HepG2 (cell line): ENCODE measurements around the gene TPH1. TPM values are rescaled to one million over a fixed set of nuclear protein-coding genes. Genes with fewer than 3 reads are reported as not detected.

Experiments used
- ATAC-seq: fragments of 200-7000 bp; cut with Tn5 transposase; 3 replicates; pipeline ENCODE4 v1.9.1; 2020; ENCODE audit warnings: mild to moderate bottlenecking, moderate library complexity
- BruUV-seq: library from RNA; stranded (reverse); fragments of 400-500 nt; replicated peaks from 2 replicates; lab custom pipeline; 2021; lab: Mats Ljungman, UMichigan
- CTCF ChIA-PET: fragments of 300-600 bp; formaldehyde crosslinking; extraction: SDS; loops from one replicate; lab custom pipeline; 2021; ENCODE audit warnings: low total read pairs, inconsistent platforms, low intra/inter-chr PET ratio; lab: Yijun Ruan, JAX
- POLR2A ChIA-PET: fragments of 350-600 bp; sonication (Branson Sonifier 250); formaldehyde crosslinking; loops from one replicate; lab custom pipeline; 2020; ENCODE audit warnings: antibody characterized with exemption, inconsistent platforms; lab: Yijun Ruan, JAX
- DNase-seq: peaks from one replicate; pipeline ENCODE4 v3.0.0-alpha.2; 2015; ENCODE audit warnings: low spot score
- FAIRE-seq: peaks from 3 replicates; lab custom pipeline; 2011; peaks lifted over from hg19 to GRCh38; lab: Jason Lieb, UNC
- H2AFZ ChIP-seq: one replicate; pipeline ENCODE4 v1.6.1; 2011; ENCODE audit warnings: low read length, inconsistent platforms
- H3K27ac ChIP-seq: fragments of 300-600 bp; 3 replicates; pipeline ENCODE4 v1.8.0; 2011; ENCODE audit warnings: mixed run types, mild to moderate bottlenecking, mixed read lengths, low read length, inconsistent platforms; ENCODE audit not compliant: insufficient read depth; ENCODE audit errors: extremely low read length
- H3K27me3 ChIP-seq, 2 experiments: fragments of 200-600 bp in 1 of 2; 2 replicates in 1 of 2; 3 replicates in 1 of 2; pipeline versions ENCODE4 v1.6.0 to v1.8.0; 2011; ENCODE audit warnings: low read length in 2 of 2, mild to moderate bottlenecking in 2 of 2, moderate library complexity in 2 of 2, inconsistent platforms in 1 of 2; ENCODE audit not compliant: insufficient read depth in 2 of 2, control insufficient read depth in 1 of 2
- H3K36me3 ChIP-seq, 2 experiments: fragments of 200-600 bp in 1 of 2; replicated peaks in 1 of 2; 2 replicates in 1 of 2; 3 replicates in 1 of 2; pipeline versions ENCODE4 v1.5.1 to v1.8.0; 2011; ENCODE audit warnings: low read length in 2 of 2, inconsistent platforms in 1 of 2; ENCODE audit not compliant: insufficient read depth in 2 of 2, control insufficient read depth in 1 of 2
- H3K4me1 ChIP-seq: 2 replicates; pipeline ENCODE4 v1.5.1; 2012; ENCODE audit warnings: low read length, inconsistent platforms; ENCODE audit not compliant: insufficient read depth
- H3K4me2 ChIP-seq: 2 replicates; pipeline ENCODE4 v1.6.0; 2011; ENCODE audit warnings: low read depth, low read length, inconsistent platforms
- H3K4me3 ChIP-seq, 3 experiments: fragments of 200-600 bp in 1 of 3; sonication (generic), shearing (Covaris generic) in 1 of 3; replicated peaks in 1 of 3; 2 replicates each; pipeline ENCODE4 v1.5.1; 2011 to 2016; ENCODE audit warnings: low read length in 3 of 3, inconsistent platforms in 2 of 3, low read depth in 2 of 3, mild to moderate bottlenecking in 2 of 3, control low read depth in 1 of 3, mixed read lengths in 1 of 3; ENCODE audit not compliant: insufficient read depth in 1 of 3
- H3K79me2 ChIP-seq: one replicate; pipeline ENCODE4 v1.6.1; 2011; ENCODE audit warnings: low read length, inconsistent platforms; ENCODE audit not compliant: insufficient read depth
- H3K9ac ChIP-seq: 2 replicates; pipeline ENCODE4 v1.6.0; 2011; ENCODE audit warnings: mild to moderate bottlenecking, low read depth, low read length, inconsistent platforms; ENCODE audit not compliant: insufficient read depth
- H3K9me3 ChIP-seq: 2 replicates; pipeline ENCODE4 v1.5.1; 2012; ENCODE audit warnings: mild to moderate bottlenecking, low read length
- H4K20me1 ChIP-seq: 2 replicates; pipeline ENCODE4 v1.6.0; 2011; ENCODE audit warnings: inconsistent platforms, mild to moderate bottlenecking, low read length, moderate library complexity; ENCODE audit not compliant: insufficient read depth
- AGO1 ChIP-seq: fragments of 200-400 bp; formaldehyde crosslinking; IDR thresholded peaks from 2 replicates; pipeline ENCODE4 v1.6.1; 2017; ENCODE audit warnings: mild to moderate bottlenecking, low read depth, low read length, moderate library complexity; ENCODE audit not compliant: poor library complexity, severe bottlenecking
- GABPB1 ChIP-seq: IDR thresholded peaks from 2 replicates; pipeline ENCODE4 v1.6.1; 2016; ENCODE audit warnings: mild to moderate bottlenecking, missing genetic modification reagents, moderate library complexity, missing compliant biosample characterization
- GPN1 ChIP-seq: sonication (generic); formaldehyde crosslinking; IDR thresholded peaks from 2 replicates; pipeline ENCODE4 v1.5.1; 2020; ENCODE audit warnings: missing genetic modification reagents, borderline replicate concordance
- MTF1 ChIP-seq: sonication (generic); formaldehyde crosslinking; IDR thresholded peaks from 2 replicates; pipeline ENCODE4 v1.5.0; 2020; ENCODE audit warnings: missing genetic modification reagents
- NCOA1 ChIP-seq: sonication (generic); formaldehyde crosslinking; IDR thresholded peaks from 2 replicates; pipeline ENCODE4 v1.9.0; 2021; ENCODE audit warnings: missing genetic modification reagents
- NFYC ChIP-seq: IDR thresholded peaks from 2 replicates; pipeline ENCODE4 v1.6.1; 2016; ENCODE audit warnings: missing genetic modification reagents, missing compliant biosample characterization
- PHF8 ChIP-seq: sonication (generic); formaldehyde crosslinking; IDR thresholded peaks from 2 replicates; pipeline ENCODE4 v1.5.0; 2020; ENCODE audit warnings: missing genetic modification reagents
- RAD51 ChIP-seq: fragments of 450-650 bp; IDR thresholded peaks from 2 replicates; pipeline ENCODE4 v1.6.1; 2016; ENCODE audit warnings: borderline replicate concordance
- SIN3B ChIP-seq: fragments of 150-350 bp; IDR thresholded peaks from 2 replicates; pipeline ENCODE4 v1.6.1; 2014; ENCODE audit warnings: low read length
- THYN1 ChIP-seq: sonication (generic); formaldehyde crosslinking; IDR thresholded peaks from 2 replicates; pipeline ENCODE4 v1.8.1; 2023; ENCODE audit warnings: low read depth, mild to moderate bottlenecking, moderate library complexity, missing genetic modification reagents, borderline replicate concordance
- ZFX ChIP-seq: sonication (generic); formaldehyde crosslinking; IDR thresholded peaks from 2 replicates; pipeline ENCODE4 v1.4.0; 2020; ENCODE audit warnings: mild to moderate bottlenecking, low read depth, missing genetic modification reagents, moderate library complexity
- ZNF121 ChIP-seq: sonication (generic); formaldehyde crosslinking; IDR thresholded peaks from 2 replicates; pipeline ENCODE4 v1.5.0; 2020; ENCODE audit warnings: mild to moderate bottlenecking, missing genetic modification reagents
- ZNF274 ChIP-seq: sonication (generic); formaldehyde crosslinking; IDR thresholded peaks from 2 replicates; pipeline ENCODE4 v1.5.1; 2020; ENCODE audit warnings: mild to moderate bottlenecking, missing genetic modification reagents
- ZNF562 ChIP-seq: sonication (generic); formaldehyde crosslinking; IDR thresholded peaks from 2 replicates; pipeline ENCODE4 v1.8.0; 2022; ENCODE audit warnings: missing genetic modification reagents, borderline replicate concordance
- WGBS: methylation state at CpG from one replicate; pipeline ENCODE4 v1.1.6; 2017; ENCODE audit warnings: low lambda C conversion rate; 5-methylcytosine and 5-hydroxymethylcytosine counted together
- in situ Hi-C: cut with HindIII; loops from 2 replicates; pipeline ENCODE4 v1.10.0; 2017; ENCODE audit warnings: low pct_unique_long_range_greater_than_20kb; ENCODE audit not compliant: extremely low pct_ligation_motif_present
- intact Hi-C: fragments of 100-400 bp; cut with micrococcal nuclease; formaldehyde crosslinking; loops from one replicate; pipeline ENCODE4 v1.10.0; 2022; ENCODE audit not compliant: unreplicated experiment
- polyA plus RNA-seq, 8 experiments: library from polyadenylated mRNA; depleted of rRNA in 3 of 8; stranded (reverse) in 7 of 8; unstranded in 1 of 8; fragments of >200 nt; fragmentation: Illumina TruSeq in 4 of 8; extraction: Trizol in 4 of 8; gene quantifications; 2 replicates each; pipeline versions ENCODE4 v1.2.1 to v1.2.3, GENCODE V29; 2011 to 2016; ENCODE audit warnings: low read depth in 4 of 8, missing spikeins in 1 of 8, mixed read lengths in 1 of 8; ENCODE audit not compliant: insufficient read depth in 1 of 8
- total RNA-seq, 5 experiments: library from RNA; depleted of rRNA; stranded (reverse); fragments of >200 nt; fragmentation: Illumina TruSeq; extraction: Trizol; gene quantifications; 2 replicates each; pipeline ENCODE4 v1.2.3, GENCODE V29; 2016; ENCODE audit warnings: low read depth in 1 of 5
- TF ChIP-seq, protein P1 (sequence below): sonication (generic); formaldehyde crosslinking; IDR thresholded peaks from 2 replicates; pipeline ENCODE4 v1.4.0; 2020; ENCODE audit warnings: mild to moderate bottlenecking, missing genetic modification reagents, borderline replicate concordance
- TF ChIP-seq, protein P2 (sequence below): sonication (generic); formaldehyde crosslinking; IDR thresholded peaks from 2 replicates; pipeline ENCODE4 v1.8.0; 2022; ENCODE audit warnings: missing genetic modification reagents, mild to moderate bottlenecking, borderline replicate concordance
- TF ChIP-seq, protein P3 (sequence below): sonication (generic); formaldehyde crosslinking; IDR thresholded peaks from 2 replicates; pipeline ENCODE4 v1.4.0; 2020; ENCODE audit warnings: mild to moderate bottlenecking, missing genetic modification reagents

TPH1 gene
- total and polyA plus RNA-seq, 2 of the 13 experiments (the other 11 are each of a cell fraction or from before 2014, with no cell fraction given): 0.26 to 0.53 TPM

DNA sequence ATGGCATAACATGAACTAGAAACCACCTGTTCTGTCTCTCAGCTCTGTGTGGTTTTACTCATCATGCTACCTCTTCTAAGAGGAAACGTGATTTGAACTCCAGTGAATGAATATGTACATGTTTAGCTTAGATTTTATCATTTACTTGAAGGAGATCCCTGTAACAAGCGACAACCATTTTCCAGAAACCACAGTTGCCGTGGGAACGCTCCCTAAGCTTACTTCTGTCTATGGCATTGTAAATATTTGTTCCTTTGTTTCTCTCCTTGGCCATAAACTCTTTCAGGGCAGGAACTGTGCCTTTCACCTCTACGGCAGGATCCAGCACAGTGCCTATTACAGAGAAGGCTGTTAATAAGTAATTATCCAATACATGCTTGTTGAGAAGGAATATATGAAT is 17.1 kb upstream of the TPH1 start:
- intact Hi-C loops (no loop called here), in situ Hi-C loops (no loop called here)
- no peak overlapping the region for H3K4me3 ChIP-seq
- H3K4me1 ChIP-seq: no peaks in the 10 kb centered on the region
- CTCF ChIA-PET: no interaction called here
- TF ChIP-seq NCOA1 (CRISPR knock-in tag) (no peak), ZNF562 (CRISPR knock-in tag) (no peak), THYN1 (no peak), NFYC (CRISPR knock-in tag) (no peak), GPN1 (CRISPR knock-in tag) (no peak), RAD51 (no peak), MTF1 (no peak), ZNF274 (no peak), SIN3B (no peak), AGO1 (no peak), PHF8 (CRISPR knock-in tag) (no peak), ZFX (no peak), GABPB1 (CRISPR knock-in tag) (no peak), ZNF121 (no peak)
- TF ChIP-seq, protein P1, sequence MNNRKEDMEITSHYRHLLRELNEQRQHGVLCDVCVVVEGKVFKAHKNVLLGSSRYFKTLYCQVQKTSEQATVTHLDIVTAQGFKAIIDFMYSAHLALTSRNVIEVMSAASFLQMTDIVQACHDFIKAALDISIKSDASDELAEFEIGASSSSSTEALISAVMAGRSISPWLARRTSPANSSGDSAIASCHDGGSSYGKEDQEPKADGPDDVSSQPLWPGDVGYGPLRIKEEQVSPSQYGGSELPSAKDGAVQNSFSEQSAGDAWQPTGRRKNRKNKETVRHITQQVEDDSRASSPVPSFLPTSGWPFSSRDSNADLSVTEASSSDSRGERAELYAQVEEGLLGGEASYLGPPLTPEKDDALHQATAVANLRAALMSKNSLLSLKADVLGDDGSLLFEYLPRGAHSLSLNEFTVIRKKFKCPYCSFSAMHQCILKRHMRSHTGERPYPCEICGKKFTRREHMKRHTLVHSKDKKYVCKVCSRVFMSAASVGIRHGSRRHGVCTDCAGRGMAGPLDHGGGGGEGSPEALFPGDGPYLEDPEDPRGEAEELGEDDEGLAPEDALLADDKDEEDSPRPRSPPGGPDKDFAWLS (CRISPR knock-in tag): no peak
- TF ChIP-seq, protein P2, sequence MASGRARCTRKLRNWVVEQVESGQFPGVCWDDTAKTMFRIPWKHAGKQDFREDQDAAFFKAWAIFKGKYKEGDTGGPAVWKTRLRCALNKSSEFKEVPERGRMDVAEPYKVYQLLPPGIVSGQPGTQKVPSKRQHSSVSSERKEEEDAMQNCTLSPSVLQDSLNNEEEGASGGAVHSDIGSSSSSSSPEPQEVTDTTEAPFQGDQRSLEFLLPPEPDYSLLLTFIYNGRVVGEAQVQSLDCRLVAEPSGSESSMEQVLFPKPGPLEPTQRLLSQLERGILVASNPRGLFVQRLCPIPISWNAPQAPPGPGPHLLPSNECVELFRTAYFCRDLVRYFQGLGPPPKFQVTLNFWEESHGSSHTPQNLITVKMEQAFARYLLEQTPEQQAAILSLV (CRISPR knock-in tag): no peak
- TF ChIP-seq, protein P3, sequence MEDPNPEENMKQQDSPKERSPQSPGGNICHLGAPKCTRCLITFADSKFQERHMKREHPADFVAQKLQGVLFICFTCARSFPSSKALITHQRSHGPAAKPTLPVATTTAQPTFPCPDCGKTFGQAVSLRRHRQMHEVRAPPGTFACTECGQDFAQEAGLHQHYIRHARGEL (CRISPR knock-in tag): no peak
- BruUV-seq: no TSS peak
- no peak overlapping the region for H3K4me2 ChIP-seq
- H3K79me2 ChIP-seq: no peaks in the 10 kb centered on the region
- 82% methylated on average over 5 of the region's 5 CpGs for WGBS
- H4K20me1 ChIP-seq: no peaks in the 10 kb centered on the region
- no peak for FAIRE-seq
- H3K27me3 ChIP-seq: no peaks in the 10 kb centered on the region
- H3K27ac ChIP-seq: no peak overlapping the region
- POLR2A ChIA-PET: no interaction called here
- H3K36me3 ChIP-seq: no peaks in the 10 kb centered on the region
- no peak for ATAC-seq
- DNase-seq: no peak
- no peaks in the 10 kb centered on the region for H3K9me3 ChIP-seq
- H2AFZ ChIP-seq: no peak overlapping the region
- no peak overlapping the region for H3K9ac ChIP-seq
